ENCODE measurements around the gene ADAMTS7.
"Not testable (repeated sequence)": the region's sequence is repeated elsewhere in the genome, so short reads cannot be mapped to it uniquely, and the experiment has no call there.

Gene ADAMTS7

DNA sequence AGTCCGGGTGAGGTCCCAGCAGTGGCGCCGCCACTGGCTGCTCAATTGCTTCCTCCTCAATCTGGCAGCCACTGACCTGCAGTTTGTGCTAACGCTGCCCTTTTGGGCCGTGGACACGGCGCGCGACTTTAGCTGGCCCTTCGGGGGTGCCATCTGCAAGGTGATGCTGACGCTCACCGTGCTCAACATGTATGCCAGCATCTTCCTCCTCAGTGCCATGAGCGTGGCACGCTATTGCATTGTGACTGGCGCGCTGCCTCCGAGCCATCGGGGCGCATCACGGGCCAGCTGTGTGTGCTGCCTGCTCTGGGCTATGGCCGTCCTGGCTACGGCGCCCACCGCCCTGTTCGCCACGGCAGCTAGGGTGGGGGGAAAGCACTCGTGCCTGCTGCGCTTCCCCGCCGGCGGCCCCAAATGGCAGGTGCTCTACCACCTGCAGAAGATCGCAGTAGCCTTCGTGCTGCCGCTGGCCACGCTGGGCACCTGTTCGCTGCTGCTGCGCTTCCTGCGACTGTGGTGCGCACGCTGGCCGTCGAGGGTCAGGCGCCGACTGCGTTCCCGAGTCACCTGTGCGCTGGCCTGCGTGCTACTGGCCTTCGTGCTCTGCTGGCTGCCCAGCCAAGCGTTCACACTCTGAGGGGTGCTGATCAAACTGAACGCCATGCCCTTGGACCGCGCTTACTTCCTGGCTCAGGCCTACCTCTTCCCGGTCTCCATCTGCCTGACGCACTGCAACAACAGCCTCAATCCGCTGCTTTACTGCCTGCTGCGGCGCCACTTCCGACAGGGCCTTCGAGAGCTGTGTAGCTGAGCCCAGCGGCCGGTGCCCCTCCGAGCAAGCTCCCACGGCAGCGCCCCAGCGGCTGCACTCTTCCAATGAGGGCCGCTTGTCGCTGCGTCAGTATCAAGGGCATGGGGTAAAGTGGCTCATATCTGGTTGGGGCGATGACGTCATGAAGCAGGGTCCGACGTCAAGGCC is 20.3 kb upstream of the ADAMTS7 start:
- DNase-seq = no peak

DNA sequence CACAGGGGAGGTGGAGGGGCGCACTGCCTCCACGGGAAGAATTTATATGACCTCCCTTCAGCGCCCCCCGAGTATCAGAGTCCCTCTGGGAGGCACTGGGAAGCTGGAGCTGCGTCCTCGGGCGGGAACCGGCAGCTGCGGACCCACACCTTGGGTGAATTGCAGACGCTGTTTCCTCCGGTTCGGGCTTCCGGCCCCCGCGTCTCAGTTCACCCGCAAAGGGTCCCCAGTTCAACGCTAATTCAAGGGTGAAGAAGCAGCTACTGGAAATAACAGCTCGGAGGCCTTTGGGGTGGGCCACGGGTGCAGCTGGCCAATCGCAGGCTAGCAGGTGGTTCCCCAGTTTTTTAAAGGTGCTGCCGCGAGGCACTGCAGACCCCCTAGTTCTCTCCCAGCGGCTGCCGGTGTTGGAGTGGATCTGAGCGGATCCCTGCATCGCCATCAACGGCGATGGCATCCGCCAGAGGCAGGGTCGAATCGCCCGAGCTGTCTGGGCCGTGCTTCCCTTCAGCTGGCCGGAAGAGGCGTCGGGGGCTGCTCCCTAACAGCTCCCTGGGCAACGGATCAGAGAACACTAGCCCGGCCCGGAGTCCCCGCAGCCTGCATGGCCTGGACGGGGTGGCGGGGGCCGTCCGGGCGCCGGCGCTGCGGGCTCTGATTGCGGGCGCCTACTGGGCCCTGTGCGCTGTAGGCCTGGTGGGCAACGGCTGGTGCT is 19.4 kb upstream of the ADAMTS7 start:
- DNase-seq = no peak

DNA sequence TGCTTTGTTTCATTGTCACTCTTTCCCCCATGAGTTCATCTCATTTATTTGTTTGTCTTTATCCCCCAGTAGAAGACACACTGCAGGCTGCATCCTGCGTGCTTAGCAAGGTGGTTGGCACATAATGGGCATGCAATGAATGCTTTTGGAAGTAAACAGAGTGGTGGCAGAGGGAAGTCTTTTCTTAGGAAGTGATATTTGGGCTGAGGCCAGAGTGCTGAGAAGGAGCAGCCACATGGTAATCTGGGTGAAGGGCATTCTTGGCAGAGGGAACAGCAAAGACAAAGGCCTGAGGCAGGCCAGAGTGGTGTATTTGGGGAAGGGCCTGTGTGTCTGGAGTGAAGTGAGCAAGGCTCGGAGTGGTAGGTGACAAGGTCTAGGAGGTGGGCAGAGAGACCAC is 17.7 kb upstream of the ADAMTS7 start:
- no peak for DNase-seq

DNA sequence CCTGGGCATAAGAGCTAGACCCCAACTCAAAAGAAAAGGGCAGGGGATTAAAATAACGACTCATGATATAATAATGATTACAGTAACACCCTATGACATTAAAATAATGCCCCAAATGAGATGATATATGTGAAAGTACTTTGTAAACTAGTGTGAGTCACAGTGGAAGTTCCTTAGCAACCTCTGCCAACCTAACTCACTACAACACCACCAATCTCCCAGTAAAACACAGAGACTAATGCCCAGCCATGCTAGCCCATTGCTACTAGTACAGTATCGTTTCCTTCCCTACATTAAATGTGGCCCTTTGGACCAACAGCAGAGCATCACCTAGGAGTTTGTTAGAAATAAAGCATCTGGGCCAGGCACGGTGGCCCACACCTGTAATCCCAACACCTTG is 11.2 kb upstream of the ADAMTS7 start:
- no peak for DNase-seq

DNA sequence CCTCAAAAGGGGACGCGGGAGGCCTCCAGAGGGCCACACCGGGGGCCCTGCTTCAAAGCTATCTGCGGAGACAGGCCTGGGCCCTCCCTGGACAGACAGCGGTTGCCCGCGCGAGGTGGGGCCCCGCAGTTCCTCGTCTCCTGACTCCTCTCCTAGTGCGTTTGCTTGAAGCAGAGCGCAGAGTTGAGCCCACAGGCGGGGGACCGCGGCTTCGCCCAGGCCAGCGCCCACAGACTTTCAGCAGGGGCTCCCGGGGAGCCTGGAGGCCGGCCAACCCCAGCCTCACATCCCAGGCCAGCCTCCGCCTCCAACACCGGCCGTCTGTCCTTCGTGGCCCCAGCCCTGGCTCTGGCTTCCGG is 540 bp upstream of the ADAMTS7 start:
- DNase-seq = no peak

DNA sequence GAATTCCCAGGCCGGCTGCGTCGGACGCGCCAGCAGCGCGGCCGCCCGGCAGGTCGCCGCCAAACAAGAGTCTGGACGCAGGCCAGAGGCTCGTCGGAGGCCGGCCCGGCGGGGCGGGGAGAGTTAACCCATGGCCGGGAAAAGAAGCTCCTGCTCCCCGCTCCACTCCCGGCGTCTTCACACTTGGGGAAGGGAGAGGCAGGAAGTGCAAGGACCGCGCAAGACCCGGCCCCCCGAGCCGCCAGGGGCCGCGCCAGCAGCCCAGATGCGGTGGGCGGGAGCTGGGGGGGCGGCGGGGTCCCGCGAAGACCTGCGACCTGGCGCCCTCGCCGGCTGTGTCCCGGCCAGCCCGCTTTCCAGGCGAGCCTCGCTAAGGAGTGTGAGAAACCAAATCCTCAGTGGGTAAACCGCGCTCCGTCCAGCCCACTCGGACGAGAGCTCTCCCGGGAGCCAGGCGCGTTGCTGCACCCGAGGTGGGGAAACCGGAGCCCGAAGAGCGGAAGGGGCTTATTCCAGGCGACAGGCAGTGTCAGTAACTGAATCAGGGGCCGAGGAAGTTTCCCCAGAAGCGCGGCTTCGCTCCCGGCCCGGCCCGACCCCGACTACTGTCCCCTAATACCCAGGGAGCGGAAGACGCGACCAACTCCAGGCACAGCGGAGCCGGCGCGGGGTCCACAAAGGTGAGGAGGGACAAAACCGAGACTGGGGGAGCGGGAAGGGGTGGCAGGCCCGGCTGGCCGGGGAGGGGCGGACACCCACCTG is 721 bp downstream of the ADAMTS7 start:
- no peak for DNase-seq

DNA sequence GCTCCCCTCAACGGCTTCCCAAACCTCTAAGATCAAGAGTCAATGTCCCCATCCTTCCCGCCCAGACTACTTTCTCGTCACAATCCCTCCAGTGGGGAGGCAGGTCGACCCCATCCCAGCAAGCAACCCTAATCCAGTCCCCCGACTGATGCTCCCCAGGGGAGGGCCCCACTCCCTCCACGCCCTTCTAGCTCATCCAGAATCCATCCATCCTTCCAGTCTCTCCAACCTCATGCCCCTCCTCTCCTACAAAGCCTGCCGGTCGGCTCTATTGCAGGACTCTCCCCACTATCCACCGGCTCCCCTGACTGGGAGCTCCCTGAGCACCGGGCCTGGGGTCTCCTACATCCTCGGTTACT is 1.3 kb downstream of the ADAMTS7 start:
- no peak for DNase-seq

DNA sequence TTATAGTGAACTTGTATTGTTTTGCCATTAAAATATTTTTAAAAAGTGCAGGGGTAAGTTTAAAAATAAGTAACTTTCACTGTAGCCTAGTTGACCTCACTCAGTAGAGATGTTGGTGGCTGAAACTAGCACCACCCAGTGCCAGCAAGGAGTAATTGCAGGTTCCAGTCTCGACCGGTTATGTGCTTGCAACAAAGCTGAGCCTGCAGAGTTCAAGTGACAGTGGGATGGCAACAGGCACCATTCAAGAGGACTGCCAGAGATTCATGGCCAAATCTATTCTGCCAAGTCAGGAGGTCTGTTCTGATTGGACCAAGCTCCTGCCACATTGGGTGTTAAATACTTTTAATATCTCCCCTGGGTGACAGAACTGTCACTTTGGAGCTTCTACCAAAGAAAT is 2.7 kb downstream of the ADAMTS7 start:
- peak in 1 of 5 donors; percentile 41 for DNase-seq

DNA sequence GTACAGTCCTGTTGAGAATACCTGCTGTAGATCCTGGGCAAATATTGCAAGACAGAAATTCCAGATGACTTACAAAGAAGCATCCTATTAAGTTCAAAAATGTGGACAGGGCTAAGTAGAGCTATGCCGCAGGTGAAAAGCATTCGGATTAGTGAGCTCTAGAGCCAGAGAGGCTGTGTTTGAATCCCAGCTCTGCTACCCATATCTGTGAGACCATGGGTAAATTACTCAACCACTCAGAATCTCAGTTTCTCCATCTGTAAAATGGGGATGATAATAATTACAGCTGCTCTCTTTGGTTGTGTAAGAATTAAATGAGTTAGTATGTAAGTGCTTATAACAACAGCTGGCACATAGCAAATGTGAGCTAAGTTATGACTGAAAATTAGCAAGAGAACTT is 3.9 kb downstream of the ADAMTS7 start:
- DNase-seq = no peak

DNA sequence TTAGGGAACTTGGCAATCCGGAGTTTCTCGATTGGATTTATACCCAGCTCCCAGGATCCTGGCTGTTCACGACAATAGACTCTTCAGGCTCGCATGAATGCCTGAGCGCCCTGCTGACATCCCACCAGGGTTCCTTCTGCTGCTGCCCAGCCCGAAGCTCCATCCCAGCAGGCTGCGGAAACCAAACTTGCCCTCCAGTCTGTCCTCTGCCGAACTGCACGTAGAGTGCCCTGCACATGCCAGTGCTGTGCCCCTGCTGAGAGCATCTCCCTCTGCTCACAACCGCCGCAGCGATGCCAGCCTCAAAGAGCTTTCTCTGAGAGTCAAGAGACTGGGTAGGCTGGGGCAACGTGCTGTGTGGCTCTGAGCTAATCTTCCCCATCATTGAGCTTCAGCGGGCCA is 6.9 kb downstream of the ADAMTS7 start:
- DNase-seq = no peak

DNA sequence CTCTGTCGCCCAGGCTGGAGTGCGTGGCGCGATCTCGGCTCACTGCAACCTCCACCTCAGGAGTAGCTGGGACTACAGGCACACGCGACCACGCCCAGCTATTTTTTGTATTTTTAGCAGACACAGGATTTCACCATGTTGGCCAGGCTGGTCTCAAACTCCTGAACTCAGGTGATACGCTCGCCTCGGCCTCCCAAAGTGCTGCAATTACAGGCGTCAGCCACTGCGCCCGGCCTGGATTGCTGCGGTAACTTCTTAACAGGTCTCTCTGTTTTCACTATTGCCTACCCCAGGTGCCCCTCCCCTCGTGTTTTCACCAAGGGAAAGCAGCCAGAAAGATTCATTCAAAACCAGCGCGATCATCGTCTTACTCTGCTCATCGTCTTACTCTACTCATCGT is 10.5 kb downstream of the ADAMTS7 start:
- no peak for DNase-seq

DNA sequence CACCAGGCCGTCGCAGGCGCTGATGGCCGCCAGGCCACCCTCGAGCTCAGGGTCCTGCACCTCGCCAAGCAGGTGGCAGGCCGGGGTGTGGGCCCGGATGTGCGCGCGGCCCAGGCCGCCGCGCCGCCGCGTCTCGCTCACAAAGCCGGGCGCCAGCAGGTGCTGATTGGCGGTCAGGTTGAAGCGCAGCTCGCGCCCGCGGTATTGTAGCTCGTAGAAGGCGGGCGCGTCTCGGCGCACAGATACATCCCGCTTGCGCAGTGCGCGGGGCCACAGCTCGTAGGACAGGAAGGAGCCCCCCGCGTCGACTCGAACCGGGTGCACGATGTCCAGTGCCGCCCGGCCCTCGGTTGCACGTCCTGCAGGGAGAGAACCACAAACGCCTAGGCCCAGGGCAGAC is 11.1 kb downstream of the ADAMTS7 start:
- DNase-seq = no peak

DNA sequence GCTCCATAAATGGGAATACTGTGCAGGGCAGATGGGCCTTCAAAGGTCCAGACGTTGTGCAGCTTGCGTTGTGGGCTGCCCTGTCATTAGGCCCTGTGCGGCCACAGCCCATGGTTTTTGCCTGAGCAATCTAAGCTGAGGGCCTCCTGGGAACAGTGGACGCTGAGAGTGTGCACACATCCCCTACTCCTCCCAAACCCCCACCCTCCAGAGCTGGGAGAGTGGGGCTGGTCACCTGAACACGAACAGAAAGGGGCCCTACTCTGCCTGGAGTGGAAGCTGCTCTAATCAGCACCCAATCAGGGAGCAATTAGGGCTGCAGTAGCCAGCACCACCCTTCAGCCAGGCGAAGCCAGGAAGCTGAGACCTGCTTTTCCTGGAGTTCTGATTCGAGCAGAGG is 12.2 kb downstream of the ADAMTS7 start:
- DNase-seq = not testable (repeated sequence)

DNA sequence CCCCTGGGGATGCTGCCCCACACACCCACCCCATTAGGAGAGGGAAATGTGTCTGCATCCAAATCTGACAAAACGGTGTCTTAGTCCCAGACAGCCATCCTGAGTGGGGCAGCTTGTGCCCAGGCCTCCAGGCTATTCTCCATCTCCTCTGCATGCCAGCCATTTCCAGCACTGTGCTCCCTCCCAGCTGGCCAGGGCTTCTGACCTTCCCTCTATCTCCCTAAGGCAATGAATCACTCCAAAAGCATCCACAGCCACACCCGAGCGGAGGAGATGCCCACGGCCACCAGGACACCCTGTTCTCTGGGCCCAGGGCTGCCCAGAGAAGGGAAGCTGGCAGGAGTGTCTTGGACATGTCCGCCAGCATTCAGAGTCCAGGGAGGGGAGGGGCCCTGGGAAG is 12.9 kb downstream of the ADAMTS7 start:
- not testable (repeated sequence) for DNase-seq

DNA sequence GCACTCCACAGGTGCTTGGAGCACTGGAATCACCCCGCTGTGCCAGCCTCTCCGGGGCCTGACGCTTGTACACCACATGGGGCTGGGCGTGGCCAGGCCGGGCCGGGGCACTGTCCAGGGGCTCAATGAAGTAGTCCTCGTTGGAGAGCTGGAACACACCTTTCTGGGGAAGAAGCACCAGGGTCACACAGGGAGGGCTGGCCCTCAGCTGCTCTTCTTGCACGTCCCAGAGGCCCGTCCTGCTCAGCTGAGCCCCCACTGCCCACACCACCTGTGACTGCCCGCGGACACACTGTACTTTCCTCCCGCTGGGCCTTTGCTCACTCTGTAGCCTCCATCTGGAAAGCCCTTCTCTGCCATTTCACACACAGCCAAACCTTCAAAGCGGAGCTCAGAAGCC is 13.3 kb downstream of the ADAMTS7 start:
- no peak for DNase-seq

DNA sequence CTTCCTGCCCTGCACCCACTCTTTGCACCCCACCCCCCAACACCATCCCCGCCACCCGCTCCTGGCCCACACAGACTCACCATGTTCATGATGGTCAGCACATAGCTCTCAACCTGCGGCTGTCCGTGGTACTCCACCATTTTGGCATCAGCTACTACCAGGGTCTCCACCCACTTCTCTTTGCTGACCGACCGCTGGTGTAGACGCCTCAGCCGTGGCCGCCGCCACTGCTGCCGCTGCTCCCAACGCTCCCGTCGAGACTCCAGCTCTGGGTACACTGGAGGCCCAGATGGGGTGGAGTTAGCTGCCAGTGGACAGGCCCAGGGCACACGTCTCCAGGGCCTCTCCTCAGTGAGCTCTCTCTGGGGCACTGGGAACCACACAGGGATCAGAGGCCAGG is 14.8 kb downstream of the ADAMTS7 start:
- DNase-seq = no peak

DNA sequence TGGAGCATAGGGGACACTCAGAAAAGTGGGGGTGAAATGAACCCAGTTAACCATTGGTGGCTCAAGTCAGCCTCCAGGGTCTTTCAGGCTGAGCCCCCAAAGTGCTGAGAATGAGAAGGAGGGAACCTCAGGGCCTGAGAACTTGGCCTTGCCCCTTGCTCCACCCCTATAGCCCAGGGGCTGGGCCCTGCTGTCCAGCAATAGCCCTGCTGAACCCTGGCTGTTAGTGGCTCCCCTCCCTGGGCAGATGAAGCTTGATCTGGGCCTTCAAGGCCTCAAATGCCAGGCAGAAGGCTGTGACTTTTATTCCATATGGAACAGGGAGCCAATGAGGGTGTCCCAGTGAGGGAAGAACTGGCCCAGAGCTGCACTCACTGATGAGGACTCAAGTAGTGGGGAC is 16.2 kb downstream of the ADAMTS7 start:
- no peak for DNase-seq

DNA sequence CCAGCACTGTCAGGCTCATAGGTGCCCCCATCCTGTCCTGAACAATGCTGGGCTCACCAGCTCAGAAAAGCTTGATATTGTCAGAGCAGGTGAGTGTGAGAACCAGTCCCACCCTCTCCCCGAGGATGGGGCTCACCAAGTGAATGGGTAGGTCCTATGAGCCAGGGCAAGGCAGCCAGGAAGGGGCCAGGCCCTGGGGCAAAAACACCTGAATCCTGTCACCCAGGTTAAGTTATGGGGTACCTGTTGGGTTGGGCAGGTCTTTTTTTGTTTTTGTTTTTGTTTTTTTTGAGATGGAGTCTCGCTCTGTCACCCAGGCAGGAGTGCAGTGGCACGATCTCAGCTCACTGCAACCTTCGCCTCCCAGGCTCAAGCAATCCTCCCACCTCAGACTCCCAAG is 16.8 kb downstream of the ADAMTS7 start:
- not testable (repeated sequence) for DNase-seq

DNA sequence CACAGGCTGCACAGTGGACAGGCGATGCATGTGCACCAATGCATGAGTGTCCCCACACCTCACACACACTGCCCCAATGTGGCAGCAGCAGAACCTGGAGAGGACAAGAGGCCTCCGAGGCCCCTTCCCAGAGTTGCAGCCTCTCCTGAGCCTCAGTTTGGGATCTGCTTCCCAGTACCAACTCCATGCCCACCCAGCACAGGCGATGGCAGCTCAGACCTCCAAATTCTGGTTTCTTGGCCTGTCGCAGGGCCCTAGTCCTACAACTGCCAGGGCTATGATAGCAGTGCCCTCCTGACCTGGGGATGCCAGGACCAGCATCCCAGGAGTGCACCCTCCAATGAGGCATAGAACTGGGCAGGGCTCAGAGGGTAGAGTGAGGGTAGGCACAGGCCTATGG is 19.9 kb downstream of the ADAMTS7 start:
- DNase-seq = no peak

DNA sequence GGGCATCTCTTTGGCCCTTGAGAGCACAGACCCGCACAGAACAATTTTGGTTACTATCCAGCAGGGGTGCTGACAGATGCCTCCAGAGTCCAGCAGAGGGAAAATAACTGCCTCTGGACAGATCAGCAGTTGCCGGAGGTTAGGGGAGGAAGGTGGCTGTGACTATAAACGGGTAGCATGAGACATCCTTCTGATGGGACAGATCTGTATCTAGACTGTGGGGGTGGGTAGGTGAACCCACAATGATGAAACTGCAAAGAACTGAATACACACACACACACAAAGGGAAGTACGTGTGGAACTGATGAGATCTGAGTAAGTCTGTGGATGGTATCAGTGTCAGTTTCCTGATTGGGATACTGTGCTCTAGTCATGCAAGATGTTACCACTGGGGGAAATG is 21.2 kb downstream of the ADAMTS7 start:
- DNase-seq = peak in 1 of 5 donors; percentile 39

DNA sequence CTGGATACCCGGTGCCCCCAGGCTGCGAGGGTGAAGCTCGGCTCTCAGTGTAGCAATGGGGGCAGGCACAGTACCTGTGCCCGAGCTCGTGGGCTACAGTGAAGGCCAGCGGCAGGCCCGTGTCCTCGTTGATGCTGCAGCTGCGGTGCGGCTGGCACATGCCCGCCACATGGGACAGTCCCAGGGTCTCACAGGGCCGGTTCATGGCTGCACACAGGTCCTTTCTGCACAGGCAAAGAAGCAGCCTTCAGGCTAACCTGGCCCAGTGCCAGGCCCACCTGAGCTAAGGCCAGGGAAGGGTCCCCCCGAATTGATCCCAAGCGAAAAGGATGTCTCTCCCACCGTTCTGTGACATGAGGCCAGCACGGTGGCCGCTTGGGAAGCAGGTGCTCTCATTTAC is 21.6 kb downstream of the ADAMTS7 start:
- no peak for DNase-seq

DNA sequence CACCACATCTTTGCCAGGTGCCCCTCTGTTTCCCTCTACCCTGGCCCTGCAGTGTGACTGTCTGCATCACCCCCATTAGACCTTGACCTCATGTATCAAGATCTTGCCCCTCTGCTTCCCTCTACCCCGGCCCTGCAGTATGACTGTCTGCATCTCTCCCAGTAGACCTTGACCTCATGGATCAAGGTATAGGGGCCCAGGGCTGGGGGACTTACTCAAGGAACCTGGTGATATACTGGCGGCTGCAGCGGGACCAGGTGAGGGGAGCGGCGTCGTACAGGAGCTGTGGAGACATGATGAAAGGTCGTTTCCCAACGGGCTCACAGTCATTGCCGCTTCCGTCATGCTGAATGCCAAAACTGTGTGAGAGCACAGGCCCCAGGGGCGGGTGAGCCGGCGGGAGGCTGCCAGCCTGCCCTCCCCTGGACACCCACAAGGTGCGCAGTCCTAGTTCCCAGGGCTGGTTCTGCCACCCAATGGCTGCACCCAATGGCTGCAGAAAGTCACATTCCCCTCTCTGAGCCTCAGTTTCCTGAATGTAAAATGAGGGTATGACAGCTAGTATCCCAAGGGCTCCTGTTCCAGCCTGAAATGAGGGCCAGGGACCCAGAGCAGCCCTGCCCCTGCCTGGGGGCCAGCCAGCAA is 23.1 kb downstream of the ADAMTS7 start:
- no peak for DNase-seq

DNA sequence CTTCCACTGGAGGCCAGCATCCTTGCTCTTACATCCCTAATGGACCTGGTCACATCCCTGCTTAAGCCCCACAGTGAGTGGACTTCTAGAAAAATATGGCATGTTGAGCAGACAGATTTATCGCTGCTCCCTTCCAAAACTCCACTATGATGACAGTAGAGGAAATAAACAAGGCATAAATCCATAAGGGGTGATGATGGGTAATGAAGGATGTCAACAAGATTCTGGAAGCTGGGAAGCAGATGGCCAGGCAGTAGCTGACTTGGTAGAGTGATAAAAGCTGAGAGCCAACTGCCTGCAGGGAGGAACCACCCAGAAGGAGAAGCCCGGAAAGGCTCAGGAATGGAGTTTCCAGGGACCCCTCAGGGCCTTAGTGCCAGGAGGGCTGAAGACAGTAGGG is 28.9 kb downstream of the ADAMTS7 start:
- not testable (repeated sequence) for DNase-seq
